ENCODE results near the gene INSC. TPM values are rescaled to one million over a fixed set of nuclear protein-coding genes. Genes with fewer than 3 reads are reported as not detected.

The INSC gene
- total and polyA plus RNA-seq, 9 of the 15 experiments (the other 6 are each of a cell fraction or from before 2014, with no cell fraction given): not detected

DNA sequence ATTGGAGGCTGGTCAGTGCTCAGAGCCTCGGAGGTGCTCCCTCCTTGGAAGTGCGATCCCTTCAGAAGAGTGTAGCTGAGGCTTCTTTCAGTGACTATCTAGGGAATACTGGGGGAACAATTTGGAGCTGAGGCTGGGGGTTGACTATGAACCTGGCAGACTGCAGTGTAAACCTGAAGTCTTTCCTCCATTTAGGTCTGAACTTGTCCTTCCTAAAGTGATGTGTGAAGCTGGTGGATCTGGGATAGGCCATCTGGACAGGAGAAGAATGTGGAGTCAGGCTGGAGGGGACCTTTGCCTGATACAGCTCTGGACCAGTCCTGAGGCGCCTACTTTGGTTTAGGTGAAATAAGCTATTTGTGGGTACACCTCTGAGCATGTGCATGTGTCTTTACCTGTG, 3.5 kb upstream of the INSC start:
- Histone ChIP-seq H3K4me1 (replicated peaks in 1 of 2; ENCODE audit: control insufficient read depth in 2 of 2, insufficient read depth in 2 of 2, low read length in 2 of 2) (no peaks in the 10 kb centered on the region), H3K9me1 (ENCODE audit: control insufficient read depth, insufficient read depth, low read length) (no peaks in the 10 kb centered on the region), H2AFZ (ENCODE audit: low read depth, low read length) (no peak overlapping the region), H3K4me3 (no peak overlapping the region), H3K79me2 (ENCODE audit: control insufficient read depth, insufficient read depth, low read length) (no peaks in the 10 kb centered on the region), H3K9me3 (replicated peaks; ENCODE audit: control insufficient read depth, insufficient read depth, low read depth, low read length) (no peaks in the 10 kb centered on the region), H4K20me1 (replicated peaks; ENCODE audit: control insufficient read depth, insufficient read depth, low read length) (no peaks in the 10 kb centered on the region), H3K4me2 (ENCODE audit: insufficient read depth, low read length) (no peak overlapping the region), H3K27me3 (ENCODE audit: control insufficient read depth in 2 of 2, insufficient read depth in 2 of 2, low read length in 2 of 2) (peaks cover 3 to 18% of the 10 kb centered on the region in 2 experiments; a peak in 3 of 5 replicates), H3K9ac (ENCODE audit: insufficient read depth in 1 of 2, low read depth in 2 of 2, low read length in 2 of 2) (no peak overlapping the region), H3K27ac (ENCODE audit: extremely low read depth, low read depth, low read length) (no peak overlapping the region), H3K36me3 (ENCODE audit: control insufficient read depth, insufficient read depth, low read length) (no peaks in the 10 kb centered on the region)
- ATAC-seq (no peak), FAIRE-seq (no peak), DNase-seq (ENCODE audit: extremely low read depth in 1 of 4, low spot score in 3 of 4) (no peak)
- CTCF ChIA-PET (ENCODE audit: low intra/inter-chr PET ratio): no interaction called here
- WGBS (ENCODE audit: insufficient coverage, low coverage, missing lambda C conversion rate): 0% methylated on average over 3 of the region's 3 CpGs
- TF ChIP-seq, protein P1, sequence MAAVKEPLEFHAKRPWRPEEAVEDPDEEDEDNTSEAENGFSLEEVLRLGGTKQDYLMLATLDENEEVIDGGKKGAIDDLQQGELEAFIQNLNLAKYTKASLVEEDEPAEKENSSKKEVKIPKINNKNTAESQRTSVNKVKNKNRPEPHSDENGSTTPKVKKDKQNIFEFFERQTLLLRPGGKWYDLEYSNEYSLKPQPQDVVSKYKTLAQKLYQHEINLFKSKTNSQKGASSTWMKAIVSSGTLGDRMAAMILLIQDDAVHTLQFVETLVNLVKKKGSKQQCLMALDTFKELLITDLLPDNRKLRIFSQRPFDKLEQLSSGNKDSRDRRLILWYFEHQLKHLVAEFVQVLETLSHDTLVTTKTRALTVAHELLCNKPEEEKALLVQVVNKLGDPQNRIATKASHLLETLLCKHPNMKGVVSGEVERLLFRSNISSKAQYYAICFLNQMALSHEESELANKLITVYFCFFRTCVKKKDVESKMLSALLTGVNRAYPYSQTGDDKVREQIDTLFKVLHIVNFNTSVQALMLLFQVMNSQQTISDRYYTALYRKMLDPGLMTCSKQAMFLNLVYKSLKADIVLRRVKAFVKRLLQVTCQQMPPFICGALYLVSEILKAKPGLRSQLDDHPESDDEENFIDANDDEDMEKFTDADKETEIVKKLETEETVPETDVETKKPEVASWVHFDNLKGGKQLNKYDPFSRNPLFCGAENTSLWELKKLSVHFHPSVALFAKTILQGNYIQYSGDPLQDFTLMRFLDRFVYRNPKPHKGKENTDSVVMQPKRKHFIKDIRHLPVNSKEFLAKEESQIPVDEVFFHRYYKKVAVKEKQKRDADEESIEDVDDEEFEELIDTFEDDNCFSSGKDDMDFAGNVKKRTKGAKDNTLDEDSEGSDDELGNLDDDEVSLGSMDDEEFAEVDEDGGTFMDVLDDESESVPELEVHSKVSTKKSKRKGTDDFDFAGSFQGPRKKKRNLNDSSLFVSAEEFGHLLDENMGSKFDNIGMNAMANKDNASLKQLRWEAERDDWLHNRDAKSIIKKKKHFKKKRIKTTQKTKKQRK (IDR thresholded peaks at IDR 0.05; ENCODE audit: borderline replicate concordance, low read depth, low read length): no peak
- no peak for TF ChIP-seq ILF3 (IDR thresholded peaks at IDR 0.05; ENCODE audit: borderline replicate concordance)
- TF ChIP-seq PHF8 (IDR thresholded peaks at IDR 0.05; ENCODE audit: borderline replicate concordance, low read length): no peak
- TF ChIP-seq EZH2 (IDR thresholded peaks at IDR 0.05; ENCODE audit: borderline replicate concordance, low read depth, low read length): no peak
- TF ChIP-seq HEY1 (CRISPR knock-in tag; IDR thresholded peaks at IDR 0.05; ENCODE audit: borderline replicate concordance): no peak
- no peak for TF ChIP-seq POLR2AphosphoS2 (IDR thresholded peaks at IDR 0.05; ENCODE audit: low read length)
- TF ChIP-seq, protein P2, sequence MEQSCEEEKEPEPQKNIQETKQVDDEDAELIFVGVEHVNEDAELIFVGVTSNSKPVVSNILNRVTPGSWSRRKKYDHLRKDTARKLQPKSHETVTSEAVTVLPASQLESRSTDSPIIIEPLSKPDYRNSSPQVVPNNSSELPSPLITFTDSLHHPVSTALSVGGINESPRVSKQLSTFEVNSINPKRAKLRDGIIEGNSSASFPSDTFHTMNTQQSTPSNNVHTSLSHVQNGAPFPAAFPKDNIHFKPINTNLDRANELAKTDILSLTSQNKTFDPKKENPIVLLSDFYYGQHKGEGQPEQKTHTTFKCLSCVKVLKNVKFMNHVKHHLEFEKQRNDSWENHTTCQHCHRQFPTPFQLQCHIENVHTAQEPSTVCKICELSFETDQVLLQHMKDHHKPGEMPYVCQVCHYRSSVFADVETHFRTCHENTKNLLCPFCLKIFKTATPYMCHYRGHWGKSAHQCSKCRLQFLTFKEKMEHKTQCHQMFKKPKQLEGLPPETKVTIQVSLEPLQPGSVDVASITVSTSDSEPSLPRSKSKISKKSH (CRISPR knock-in tag; IDR thresholded peaks at IDR 0.05): no peak
- TF ChIP-seq HMG20A (CRISPR knock-in tag; conservative IDR thresholded peaks at IDR 0.05): no peak
- no peak for TF ChIP-seq ZC3H4 (CRISPR knock-in tag; IDR thresholded peaks at IDR 0.05; ENCODE audit: borderline replicate concordance)
- intact Hi-C loops (cut with micrococcal nuclease) (no loop called here), in situ Hi-C loops (cut with MboI) (no loop called here)
- POLR2A ChIA-PET: interaction anchor here (0.6 kb wide), 1 partner anchor 234 kb away, joined by 4 read pairs; no protein-coding TSS in a partner anchor
- BruUV-seq (replicated peaks): no TSS peak
